Tibial artery (tissue), 4 donors: ENCODE data around the gene ARHGEF19.
"Not testable (repeated sequence)": the region's sequence is repeated elsewhere in the genome, so short reads cannot be mapped to it uniquely, and the experiment has no call there.

Experiments
- DNase-seq, 2 donors: peaks; one replicate each; pipeline ENCODE4 v3.0.0-alpha.2; 2019
- H3K27ac ChIP-seq, 2 donors: fragments of 200-600 bp; sonication (generic) in 1 of 2; 1 replicate in 1 of 2; 2 replicates in 1 of 2; pipeline ENCODE4 v1.5.1; 2018 to 2019; ENCODE audit warnings: mild to moderate bottlenecking in 1 of 2
- H3K27me3 ChIP-seq, 2 donors: fragments of 200-600 bp; sonication (generic) in 1 of 2; one replicate each; pipeline versions ENCODE4 v1.5.1 to v1.6.0; 2016 to 2019
- H3K36me3 ChIP-seq, 3 donors: fragments of 200-600 bp; sonication (generic) in 2 of 3; one replicate each; pipeline ENCODE4 v1.5.1; 2016 to 2019; ENCODE audit warnings: mild to moderate bottlenecking in 2 of 3
- H3K4me1 ChIP-seq, 4 donors: fragments of 200-600 bp; sonication (generic) in 2 of 4; 1 replicate in 3 of 4; 2 replicates in 1 of 4; pipeline ENCODE4 v1.5.1; 2016 to 2019
- H3K4me3 ChIP-seq, 2 donors: fragments of 200-600 bp; sonication (generic) in 1 of 2; 1 replicate in 1 of 2; 2 replicates in 1 of 2; pipeline ENCODE4 v1.5.1; 2018 to 2019; ENCODE audit warnings: mild to moderate bottlenecking in 2 of 2
- H3K9me3 ChIP-seq, 3 donors: fragments of 200-600 bp; sonication (generic) in 1 of 3; one replicate each; pipeline ENCODE4 v1.5.1; 2016 to 2019
- intact Hi-C: fragments of 100-400 bp; cut with DNase I; formaldehyde crosslinking; loops from one replicate; pipeline ENCODE4 v1.15.0; 2023; ENCODE audit warnings: low total_unique reads
- TF ChIP-seq, protein P1 (sequence below), 2 experiments: fragments of 200-600 bp in 1 of 2; fragments of 450-650 bp in 1 of 2; IDR thresholded peaks; one replicate each; pipeline ENCODE4 v1.5.1; 2017 to 2019; ENCODE audit warnings: antibody characterized with exemption in 2 of 2, mild to moderate bottlenecking in 1 of 2, moderate library complexity in 1 of 2

Gene ARHGEF19

DNA sequence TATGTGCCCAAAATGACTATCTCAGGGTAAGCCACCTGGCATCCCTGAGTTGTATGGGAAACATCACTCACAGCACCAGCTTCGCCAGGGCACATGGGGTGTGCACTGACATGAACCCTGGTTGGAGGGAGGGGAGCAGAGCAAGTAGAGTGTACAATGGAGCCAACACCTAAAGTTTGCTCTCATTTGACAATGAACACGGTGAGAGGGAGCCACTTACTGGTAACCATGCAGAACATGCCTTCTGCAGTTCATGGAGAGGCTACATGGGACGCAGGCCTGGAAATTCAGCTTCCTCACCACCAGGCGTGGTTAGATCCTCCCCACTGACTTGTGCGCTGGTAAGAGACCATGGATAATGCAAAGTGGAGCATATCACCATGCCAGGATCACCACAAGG lies 34.5 kb upstream of the ARHGEF19 start:
- intact Hi-C loops, result loop anchor here (5.0 kb wide), 1 partner anchor 105 kb away; the partner anchor contains the start of gene FBXO42
- peak overlapping the region; percentile 77 to 83 for H3K27ac ChIP-seq
- H3K4me3 ChIP-seq, result no peak overlapping the region
- DNase-seq, result peak in 1 of 2 donors; percentile 60
- TF ChIP-seq, protein P1, sequence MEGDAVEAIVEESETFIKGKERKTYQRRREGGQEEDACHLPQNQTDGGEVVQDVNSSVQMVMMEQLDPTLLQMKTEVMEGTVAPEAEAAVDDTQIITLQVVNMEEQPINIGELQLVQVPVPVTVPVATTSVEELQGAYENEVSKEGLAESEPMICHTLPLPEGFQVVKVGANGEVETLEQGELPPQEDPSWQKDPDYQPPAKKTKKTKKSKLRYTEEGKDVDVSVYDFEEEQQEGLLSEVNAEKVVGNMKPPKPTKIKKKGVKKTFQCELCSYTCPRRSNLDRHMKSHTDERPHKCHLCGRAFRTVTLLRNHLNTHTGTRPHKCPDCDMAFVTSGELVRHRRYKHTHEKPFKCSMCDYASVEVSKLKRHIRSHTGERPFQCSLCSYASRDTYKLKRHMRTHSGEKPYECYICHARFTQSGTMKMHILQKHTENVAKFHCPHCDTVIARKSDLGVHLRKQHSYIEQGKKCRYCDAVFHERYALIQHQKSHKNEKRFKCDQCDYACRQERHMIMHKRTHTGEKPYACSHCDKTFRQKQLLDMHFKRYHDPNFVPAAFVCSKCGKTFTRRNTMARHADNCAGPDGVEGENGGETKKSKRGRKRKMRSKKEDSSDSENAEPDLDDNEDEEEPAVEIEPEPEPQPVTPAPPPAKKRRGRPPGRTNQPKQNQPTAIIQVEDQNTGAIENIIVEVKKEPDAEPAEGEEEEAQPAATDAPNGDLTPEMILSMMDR (IDR thresholded peaks at IDR 0.05), result no peak
- peaks cover 15 to 25% (median 18%) of the 10 kb centered on the region in 3 donors for H3K36me3 ChIP-seq
- peaks cover 0 to 88% (median 58%) of the 10 kb centered on the region in 4 donors for H3K4me1 ChIP-seq
- H3K27me3 ChIP-seq, result no peaks in the 10 kb centered on the region
- no peaks in the 10 kb centered on the region for H3K9me3 ChIP-seq

DNA sequence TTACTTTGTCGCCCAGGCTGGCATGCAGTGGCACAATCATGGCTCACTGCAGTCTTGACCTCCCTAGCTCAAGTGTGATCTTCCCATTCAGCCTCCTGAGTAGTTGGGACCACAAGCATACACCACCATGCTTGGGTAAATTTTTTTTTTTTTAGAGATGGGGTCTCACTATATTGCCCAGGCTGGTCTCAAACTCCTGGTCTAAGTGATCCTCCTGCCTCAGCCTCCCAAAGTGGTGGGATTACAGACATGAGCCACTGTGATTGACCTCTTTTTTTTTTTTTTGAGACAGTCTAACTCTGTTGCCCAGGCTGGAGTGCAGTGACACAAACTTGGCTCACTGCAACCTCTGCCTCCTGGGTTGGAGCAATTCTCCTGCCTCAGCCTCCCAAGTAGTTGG lies 33.8 kb upstream of the ARHGEF19 start:
- H3K4me3 ChIP-seq, H3K27me3 ChIP-seq, H3K9me3 ChIP-seq: not testable (repeated sequence)
- peaks cover 0 to 81% (median 53%) of the 10 kb centered on the region in 4 donors for H3K4me1 ChIP-seq
- peak overlapping the region; percentile 77 to 83 for H3K27ac ChIP-seq
- intact Hi-C loops, result loop anchor here (5.0 kb wide), 1 partner anchor 106 kb away; the partner anchor contains the start of gene FBXO42
- peaks cover 8 to 18% (median 11%) of the 10 kb centered on the region in 3 donors for H3K36me3 ChIP-seq
- DNase-seq, result peak in 1 of 2 donors; percentile 16

DNA sequence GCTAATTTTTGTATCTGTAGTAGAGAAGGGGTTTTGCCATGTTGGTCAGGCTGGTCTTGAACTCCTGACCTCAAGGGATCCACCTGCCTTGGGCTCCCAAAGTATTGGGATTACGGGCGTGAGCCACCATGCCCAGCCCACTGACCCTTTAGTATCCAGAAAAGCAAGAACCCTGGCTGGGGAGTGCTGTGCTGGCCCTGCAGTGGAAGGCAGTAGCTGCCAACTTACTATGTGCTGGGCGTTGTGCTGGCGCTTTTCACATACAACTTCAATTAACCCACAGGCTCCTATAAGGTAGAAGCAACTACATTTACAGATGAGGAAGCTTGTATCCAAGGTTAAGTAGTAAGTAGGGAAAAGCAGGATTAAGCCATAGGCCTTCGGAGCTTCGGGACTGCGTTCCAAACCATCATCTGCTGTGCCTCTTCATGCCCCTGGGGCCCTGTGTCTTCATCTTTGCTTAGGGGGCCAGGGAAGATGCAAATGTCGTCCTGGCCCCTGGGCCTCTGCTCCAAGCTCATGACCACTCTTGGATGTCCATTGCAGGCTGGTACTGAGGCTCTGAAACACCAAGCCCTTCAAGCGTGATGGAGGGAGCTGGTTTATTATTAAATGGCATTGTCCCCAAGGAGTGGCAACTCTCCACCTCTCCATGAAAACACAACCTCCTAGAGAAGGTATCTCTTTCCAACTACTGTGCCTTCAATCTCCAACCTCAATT lies 33.2 kb upstream of the ARHGEF19 start:
- intact Hi-C loops, result loop anchor here (5.0 kb wide), 1 partner anchor 107 kb away; the partner anchor contains the start of gene FBXO42
- TF ChIP-seq, protein P1 (IDR thresholded peaks at IDR 0.05), result no peak
- Histone ChIP-seq H3K4me3 (no peak overlapping the region), H3K9me3 (no peaks in the 10 kb centered on the region), H3K4me1 (peaks cover 0 to 75% (median 47%) of the 10 kb centered on the region in 4 donors), H3K36me3 (peaks cover 4 to 12% (median 7%) of the 10 kb centered on the region in 3 donors), H3K27me3 (no peaks in the 10 kb centered on the region), H3K27ac (peak overlapping the region; percentile 77 to 83)
- DNase-seq, result peak in 1 of 2 donors; percentile 57

DNA sequence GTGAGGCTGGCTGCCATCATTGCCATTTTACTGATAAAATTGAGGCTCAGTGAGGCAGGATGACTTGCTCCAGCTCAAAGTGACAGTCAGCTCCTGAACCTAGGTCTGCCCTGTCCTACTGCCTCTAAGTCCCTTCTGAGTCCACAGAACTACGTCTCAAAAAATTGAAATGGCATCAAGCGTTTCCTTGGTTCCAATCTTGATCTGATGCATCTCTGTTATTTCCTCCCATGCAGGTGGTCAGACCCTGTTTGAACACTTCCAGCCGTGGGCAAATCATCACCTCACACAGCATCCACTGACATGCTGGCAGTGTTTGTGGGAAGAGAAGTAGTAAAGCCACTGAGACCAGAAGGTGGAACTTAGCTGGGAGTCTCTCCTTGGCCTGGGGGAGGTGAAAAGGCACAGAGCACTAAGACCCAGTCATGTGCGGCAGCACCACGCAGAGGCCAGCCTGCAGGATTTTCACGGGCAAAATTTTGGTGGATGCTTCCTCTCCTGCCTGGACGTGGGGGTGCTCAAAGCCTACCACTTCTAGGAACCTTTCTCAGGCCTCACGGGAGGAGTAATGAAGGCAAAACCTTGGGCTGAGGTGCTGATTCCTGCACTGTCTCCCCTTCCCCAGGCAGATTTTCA lies 32.3 kb upstream of the ARHGEF19 start:
- DNase-seq, result peak in 1 of 2 donors; percentile 61
- intact Hi-C loops, result loop anchor here (5.0 kb wide), 2 partner anchors 108 to 167 kb away; partner anchors contain the start of gene FBXO42
- TF ChIP-seq, protein P1 (IDR thresholded peaks at IDR 0.05), result no peak
- peak overlapping the region; percentile 77 to 83 for H3K27ac ChIP-seq
- no peaks in the 10 kb centered on the region for H3K9me3 ChIP-seq
- no peaks in the 10 kb centered on the region for H3K27me3 ChIP-seq
- H3K4me3 ChIP-seq, result no peak overlapping the region
- peaks cover 4 to 12% (median 7%) of the 10 kb centered on the region in 3 donors for H3K36me3 ChIP-seq
- H3K4me1 ChIP-seq, result peaks cover 0 to 66% (median 40%) of the 10 kb centered on the region in 4 donors

DNA sequence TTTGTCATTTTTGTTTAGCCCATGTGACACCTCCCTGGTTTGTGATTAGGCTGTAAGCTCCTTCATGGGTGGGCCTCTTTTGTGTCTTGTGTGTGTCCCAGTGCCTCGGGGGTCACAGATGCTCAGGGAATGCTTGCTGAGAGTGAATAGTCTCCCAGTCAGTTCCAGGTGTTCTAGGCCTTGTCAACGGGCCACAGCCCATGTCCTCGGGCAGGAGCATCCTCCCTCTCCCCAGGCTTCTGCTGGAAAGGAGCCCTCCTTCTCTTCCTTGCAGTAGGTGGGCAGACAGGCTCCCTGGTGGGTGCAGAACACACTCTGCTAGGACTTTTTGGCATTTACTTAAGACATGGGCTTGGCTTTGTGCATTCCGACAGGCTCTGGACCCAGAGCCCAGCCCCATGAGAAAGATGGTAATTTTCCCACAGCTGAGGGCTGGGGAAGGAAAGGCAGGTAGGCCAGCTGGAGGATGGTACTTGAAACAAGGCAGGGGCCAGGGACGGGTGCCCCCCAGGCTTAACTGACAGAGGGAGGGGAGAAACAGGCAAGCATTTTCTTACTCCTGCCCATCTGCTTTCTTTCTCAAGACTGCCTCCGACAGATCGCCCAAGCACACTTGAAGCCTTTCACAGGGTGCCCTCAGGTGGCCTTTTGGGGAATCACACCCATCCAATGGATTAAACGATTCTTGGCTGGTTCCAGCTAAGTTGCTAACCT lies 31.6 kb upstream of the ARHGEF19 start:
- Histone ChIP-seq H3K36me3 (peaks cover 4 to 12% (median 7%) of the 10 kb centered on the region in 3 donors), H3K27ac (peak overlapping the region; percentile 77 to 83), H3K9me3 (no peaks in the 10 kb centered on the region), H3K4me3 (no peak overlapping the region), H3K4me1 (peaks cover 0 to 59% (median 33%) of the 10 kb centered on the region in 4 donors), H3K27me3 (no peaks in the 10 kb centered on the region)
- TF ChIP-seq, protein P1 (IDR thresholded peaks at IDR 0.05), result peak; percentile 85 to 87
- intact Hi-C loops, result loop anchor here (5.0 kb wide), 1 partner anchor 167 kb away; no protein-coding TSS in a partner anchor
- peak; percentile 83 to 90 for DNase-seq
